ENCODE data around the gene ADM5. TPM values are rescaled to one million over a fixed set of nuclear protein-coding genes. Genes with fewer than 3 reads are reported as not detected.

The ADM5 gene
- total and polyA plus RNA-seq, 10 of the 15 experiments (the other 5 are each of a cell fraction or from before 2014, with no cell fraction given), result 0.05 to 6.0 (median 1.2) TPM; not detected in 1

- 65% methylated on average over 5 of the region's 5 CpGs for WGBS (ENCODE audit: insufficient coverage, insufficient replicate concordance, low lambda C conversion rate, missing lambda C conversion rate)
- no peak overlapping the region for H3K27ac ChIP-seq (ENCODE audit: control insufficient read depth, insufficient read depth)
- H3K4me2 ChIP-seq (ENCODE audit: control insufficient read depth, insufficient read depth), result no peak overlapping the region
- no peak overlapping the region for H3K9ac ChIP-seq (ENCODE audit: control insufficient read depth, insufficient read depth, low read length)
- ATAC-seq (no peak), DNase-seq (ENCODE audit: low read depth, low spot score) (no peak), FAIRE-seq (no peak)
- no TSS peak for BruUV-seq (replicated peaks)
- SMC1A ChIA-PET (ENCODE audit: uncharacterized antibody, unreplicated experiment), result interaction anchor here (0.5 kb wide), 1 partner anchor 190 kb away, joined by 3 read pairs; no protein-coding TSS in a partner anchor
- H3K79me2 ChIP-seq (ENCODE audit: control insufficient read depth, insufficient read depth, low read length), result no peaks in the 10 kb centered on the region
- H3K27me3 ChIP-seq (replicated peaks in 1 of 2; ENCODE audit: control insufficient read depth in 2 of 2, insufficient read depth in 2 of 2, low read length in 1 of 2), result no peaks in the 10 kb centered on the region
- intact Hi-C loops (cut with micrococcal nuclease; ENCODE audit: unreplicated experiment) (no loop called here), in situ Hi-C loops (cut with MboI) (no loop called here)
- TF ChIP-seq ZNF207 (IDR thresholded peaks at IDR 0.05; ENCODE audit: borderline replicate concordance) (no peak), EZH2 (IDR thresholded peaks at IDR 0.05; ENCODE audit: borderline replicate concordance, control insufficient read depth, low read depth, low read length) (no peak), CEBPZ (IDR thresholded peaks at IDR 0.05; ENCODE audit: low read depth, low read length) (no peak), ZNF274 (IDR thresholded peaks at IDR 0.05; ENCODE audit: insufficient read depth, insufficient read length) (no peak), MTA2 (IDR thresholded peaks at IDR 0.05; ENCODE audit: low read depth) (no peak), ZSCAN29 (IDR thresholded peaks at IDR 0.05) (no peak), NR2F1 (conservative IDR thresholded peaks at IDR 0.05) (no peak), GATAD2B (conservative IDR thresholded peaks at IDR 0.05; ENCODE audit: low read depth) (no peak), SUZ12 (IDR thresholded peaks at IDR 0.05; ENCODE audit: unreplicated experiment) (no peak), PAX8 (IDR thresholded peaks at IDR 0.05) (no peak), KLF5 (IDR thresholded peaks at IDR 0.05; ENCODE audit: partially characterized antibody) (no peak), CREM (IDR thresholded peaks at IDR 0.05; ENCODE audit: low read depth) (no peak), KDM1A (IDR thresholded peaks at IDR 0.05; ENCODE audit: borderline replicate concordance) (no peak), NFYB (IDR thresholded peaks at IDR 0.05; ENCODE audit: insufficient read depth, low read depth, low read length) (no peak), RELA (IDR thresholded peaks at IDR 0.05; ENCODE audit: borderline replicate concordance, partially characterized antibody) (no peak), USF1 (IDR thresholded peaks at IDR 0.05; ENCODE audit: borderline replicate concordance, extremely low read length, insufficient read depth, low read depth, low read length) (no peak), STAT3 (IDR thresholded peaks at IDR 0.05; ENCODE audit: low read depth, low read length) (no peak), CBFB (IDR thresholded peaks at IDR 0.05; ENCODE audit: low read depth) (no peak), YY1 (IDR thresholded peaks at IDR 0.05; ENCODE audit: low read depth, low read length) (no peak), NFIC (IDR thresholded peaks at IDR 0.05; ENCODE audit: low read depth, low read length) (no peak)
- POLR2A ChIA-PET, result no interaction called here
- no peak overlapping the region for H2AFZ ChIP-seq (ENCODE audit: control insufficient read depth, low read depth, low read length)
- no peaks in the 10 kb centered on the region for H3K36me3 ChIP-seq (ENCODE audit: control insufficient read depth in 2 of 2, insufficient read depth in 2 of 2, low read length in 1 of 2)
- H3K4me1 ChIP-seq (ENCODE audit: control insufficient read depth, insufficient read depth, low read length), result no peaks in the 10 kb centered on the region
- no peak overlapping the region for H3K4me3 ChIP-seq
- H4K20me1 ChIP-seq (ENCODE audit: control insufficient read depth, insufficient read depth), result no peaks in the 10 kb centered on the region
- H3K9me3 ChIP-seq (replicated peaks; ENCODE audit: control insufficient read depth, insufficient read depth, low read length), result no peaks in the 10 kb centered on the region
- RAD21 ChIA-PET (ENCODE audit: unreplicated experiment), result no interaction called here
- CTCF ChIA-PET, result interaction anchor here (1.0 kb wide), 1 partner anchor 19 kb away, joined by 4 read pairs; no protein-coding TSS in a partner anchor
Measured at GRCh38 chr19:49699364-49699763, 10.0 kb downstream of the ADM5 start.
